NOMO-1 (cell line): ENCODE data around the gene APLP2.
"Not testable (repeated sequence)": the region's sequence is repeated elsewhere in the genome, so short reads cannot be mapped to it uniquely, and the experiment has no call there.

Experiments used
- DNase-seq, 2 experiments: peaks; one replicate each; lab custom pipeline; 2025; ENCODE audit not compliant: unreplicated experiment in 2 of 2; lab: John Stamatoyannopoulos, UW

APLP2 gene

GRCh38 chr11:130163346-130164220 is 93.9 kb downstream of the APLP2 start:
- DNase-seq: peak; percentile 47 to 53

GRCh38 chr11:130164221-130164570 is 94.5 kb downstream of the APLP2 start:
- no peak for DNase-seq

GRCh38 chr11:130165601-130166456 is 96.1 kb downstream of the APLP2 start:
- peak in 1 of 2 experiments; percentile 70 for DNase-seq

- DNase-seq: no peak
These were observed 96.7 kb downstream of the APLP2 start for GRCh38 chr11:130166457-130166784.

- DNase-seq: no peak
These were observed 97.5 kb downstream of the APLP2 start for GRCh38 chr11:130167146-130167545.

GRCh38 chr11:130168105-130168504 is 98.4 kb downstream of the APLP2 start:
- DNase-seq: no peak

- no peak for DNase-seq
These were observed 100.7 kb downstream of the APLP2 start for GRCh38 chr11:130170345-130170744.

- no peak for DNase-seq
These were observed 101.8 kb downstream of the APLP2 start for GRCh38 chr11:130171534-130171933.

- not testable (repeated sequence) for DNase-seq
These were observed 102.3 kb downstream of the APLP2 start for GRCh38 chr11:130172001-130172400.

GRCh38 chr11:130174642-130175041 is 104.9 kb downstream of the APLP2 start:
- no peak for DNase-seq

- no peak for DNase-seq
These were observed 106.2 kb downstream of the APLP2 start for GRCh38 chr11:130175898-130176297.

- no peak for DNase-seq
These were observed 108.1 kb downstream of the APLP2 start for GRCh38 chr11:130177782-130178181.

- DNase-seq: no peak
These were observed 109.0 kb downstream of the APLP2 start for GRCh38 chr11:130178441-130179339.

GRCh38 chr11:130179396-130180306 is 110.0 kb downstream of the APLP2 start:
- no peak for DNase-seq

GRCh38 chr11:130180491-130180890 is 110.8 kb downstream of the APLP2 start:
- no peak for DNase-seq

- no peak for DNase-seq
These were observed 111.2 kb downstream of the APLP2 start for GRCh38 chr11:130180896-130181294.

- peak in 1 of 2 experiments; percentile 24 for DNase-seq
These were observed 111.9 kb downstream of the APLP2 start for GRCh38 chr11:130181295-130182272.

GRCh38 chr11:130183878-130184610 is 114.3 kb downstream of the APLP2 start:
- no peak for DNase-seq
